Measurements from ENCODE around the gene NFAT5.
"Not testable (repeated sequence)": the region's sequence is repeated elsewhere in the genome, so short reads cannot be mapped to it uniquely, and the experiment has no call there.

NFAT5 gene

GRCh38 chr16:69553332-69553731, 12.4 kb upstream of the NFAT5 start:
- DNase-seq (ENCODE audit: low read depth in 2 of 2): no peak

- no peak for DNase-seq (ENCODE audit: low read depth in 2 of 2)
These were observed 11.3 kb upstream of the NFAT5 start for GRCh38 chr16:69554495-69554894.

- DNase-seq (ENCODE audit: low read depth in 2 of 2): no peak
These were observed 10.3 kb upstream of the NFAT5 start for GRCh38 chr16:69555437-69555836.

GRCh38 chr16:69555867-69556266, 9.9 kb upstream of the NFAT5 start:
- DNase-seq (ENCODE audit: low read depth in 2 of 2): no peak

- DNase-seq (ENCODE audit: low read depth in 2 of 2): no peak
These were observed 6.6 kb upstream of the NFAT5 start for GRCh38 chr16:69559164-69559563.

GRCh38 chr16:69561367-69561766, 4.4 kb upstream of the NFAT5 start:
- not testable (repeated sequence) for DNase-seq (ENCODE audit: low read depth in 2 of 2)

DNA sequence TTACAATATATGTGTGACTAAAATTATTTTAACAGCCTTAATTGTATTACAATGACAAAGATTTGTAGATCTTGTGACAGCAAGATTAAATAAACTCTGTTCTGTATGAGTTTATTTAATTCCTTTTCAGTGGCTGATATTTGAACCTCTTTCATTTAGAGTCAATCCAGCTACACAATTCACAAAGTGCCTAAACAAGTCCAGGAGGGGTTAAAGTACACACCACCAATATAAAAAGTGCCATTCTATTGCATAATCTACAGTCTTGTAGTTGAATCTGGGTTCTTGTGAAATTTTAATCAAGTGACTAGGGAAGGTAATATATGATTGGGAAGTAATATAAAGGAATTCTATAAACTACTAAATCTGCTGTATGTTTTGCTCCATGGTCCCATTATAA, 3.9 kb upstream of the NFAT5 start:
- DNase-seq (ENCODE audit: low read depth in 2 of 2): no peak

DNA sequence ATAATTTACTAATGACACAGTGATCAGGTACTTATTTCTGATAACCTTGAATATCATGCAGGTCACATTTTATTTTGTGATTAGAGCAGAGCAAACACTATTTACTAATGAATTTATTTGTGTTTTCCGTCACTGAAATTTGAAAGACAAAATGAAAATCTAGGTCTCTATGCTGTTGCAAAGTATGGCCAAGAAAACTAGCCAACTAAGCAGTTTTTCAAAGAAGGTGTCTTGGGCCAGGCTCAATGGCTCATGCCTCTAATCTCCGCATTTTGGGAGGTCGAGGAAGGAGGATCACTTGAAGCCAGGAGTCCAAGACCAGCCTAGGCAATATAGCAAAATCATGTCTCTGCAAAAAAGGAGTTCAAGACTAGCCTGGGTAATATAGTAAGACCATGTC, 3.0 kb upstream of the NFAT5 start:
- DNase-seq (ENCODE audit: low read depth in 2 of 2): no peak

DNA sequence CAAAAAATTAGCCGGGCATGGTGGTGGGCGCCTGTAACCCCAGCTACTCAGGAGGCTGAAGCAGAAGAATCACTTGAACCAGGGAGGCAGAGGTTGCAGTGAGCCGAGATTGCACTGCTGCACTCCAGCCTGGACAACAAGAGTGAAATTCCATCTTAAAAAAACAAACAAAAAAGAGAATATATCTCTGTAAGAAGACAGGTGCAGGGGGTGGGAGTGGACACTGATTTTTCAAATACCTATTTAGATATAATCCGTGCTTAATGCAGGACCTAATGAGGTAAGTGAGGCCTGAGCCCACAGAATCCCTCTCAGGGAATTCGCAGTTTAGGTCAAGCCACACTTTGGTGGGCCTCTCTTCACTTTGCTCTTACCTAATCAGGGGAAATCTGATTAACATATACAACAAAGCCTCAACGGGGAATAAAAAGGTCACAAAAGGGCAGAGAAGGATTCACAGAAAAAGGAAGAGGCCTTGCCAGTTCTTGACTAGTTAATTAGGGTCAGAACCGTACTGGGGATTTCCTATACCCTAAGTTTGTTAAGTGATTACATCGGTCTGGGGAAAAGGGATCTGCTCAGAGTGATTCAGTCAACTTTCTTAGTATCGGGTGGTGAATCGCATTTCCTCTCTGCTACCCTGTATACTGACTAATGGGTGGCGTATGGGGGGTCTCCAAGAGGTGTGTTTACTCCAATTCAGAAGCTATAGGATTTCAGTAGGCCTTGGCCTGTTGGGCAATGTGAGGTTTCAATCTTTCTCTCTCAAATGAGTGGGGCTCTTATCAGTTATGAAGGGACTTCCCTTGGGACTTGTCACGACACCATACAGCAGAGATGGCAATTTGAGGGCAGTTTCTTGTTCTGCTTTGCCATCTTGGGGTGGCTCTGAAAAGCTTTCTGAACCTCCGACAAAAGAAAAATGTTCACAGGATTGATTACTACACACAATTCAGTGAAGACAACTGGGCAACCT, 1.9 kb upstream of the NFAT5 start:
- DNase-seq (ENCODE audit: low read depth in 2 of 2): no peak

DNA sequence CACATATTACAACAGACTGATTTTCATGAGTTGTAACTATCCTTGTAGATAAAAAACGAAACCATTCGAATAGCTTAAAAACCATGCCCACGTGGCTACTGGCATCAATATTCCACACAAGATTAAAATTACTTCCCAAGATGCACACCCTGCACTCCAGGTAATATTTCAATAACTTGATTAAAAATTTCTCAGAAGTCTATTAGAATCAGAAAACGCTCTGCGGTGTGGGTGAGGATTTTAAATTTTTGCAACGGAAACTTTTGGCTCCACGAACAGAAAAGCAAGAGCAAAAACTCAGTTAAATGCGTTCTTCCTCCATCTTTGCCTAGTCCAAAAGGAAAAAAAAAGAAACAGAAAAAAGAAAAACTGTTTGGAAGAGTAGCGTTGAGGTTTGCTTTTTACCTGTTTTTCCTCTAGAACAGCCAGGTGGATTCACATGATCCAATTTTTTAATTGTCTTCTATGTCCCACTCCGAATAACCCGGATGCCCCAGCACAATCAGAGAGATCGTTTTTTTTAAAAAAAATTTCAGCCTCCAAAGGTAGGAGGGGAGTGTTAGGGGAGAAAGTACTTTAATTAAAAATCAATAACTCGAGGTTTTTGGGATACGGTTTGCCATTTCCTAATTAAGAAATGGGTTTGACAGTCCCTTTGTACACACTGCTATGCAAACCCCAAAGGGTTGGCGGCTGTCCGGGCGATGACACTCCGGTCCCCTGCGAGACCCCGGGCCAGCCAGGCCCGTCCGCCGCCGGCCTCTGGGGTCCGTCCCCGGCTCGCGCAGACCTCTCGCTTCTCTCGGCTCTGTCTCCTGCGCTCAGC, 708 bp upstream of the NFAT5 start:
- DNase-seq (ENCODE audit: low read depth in 2 of 2): no peak

DNA sequence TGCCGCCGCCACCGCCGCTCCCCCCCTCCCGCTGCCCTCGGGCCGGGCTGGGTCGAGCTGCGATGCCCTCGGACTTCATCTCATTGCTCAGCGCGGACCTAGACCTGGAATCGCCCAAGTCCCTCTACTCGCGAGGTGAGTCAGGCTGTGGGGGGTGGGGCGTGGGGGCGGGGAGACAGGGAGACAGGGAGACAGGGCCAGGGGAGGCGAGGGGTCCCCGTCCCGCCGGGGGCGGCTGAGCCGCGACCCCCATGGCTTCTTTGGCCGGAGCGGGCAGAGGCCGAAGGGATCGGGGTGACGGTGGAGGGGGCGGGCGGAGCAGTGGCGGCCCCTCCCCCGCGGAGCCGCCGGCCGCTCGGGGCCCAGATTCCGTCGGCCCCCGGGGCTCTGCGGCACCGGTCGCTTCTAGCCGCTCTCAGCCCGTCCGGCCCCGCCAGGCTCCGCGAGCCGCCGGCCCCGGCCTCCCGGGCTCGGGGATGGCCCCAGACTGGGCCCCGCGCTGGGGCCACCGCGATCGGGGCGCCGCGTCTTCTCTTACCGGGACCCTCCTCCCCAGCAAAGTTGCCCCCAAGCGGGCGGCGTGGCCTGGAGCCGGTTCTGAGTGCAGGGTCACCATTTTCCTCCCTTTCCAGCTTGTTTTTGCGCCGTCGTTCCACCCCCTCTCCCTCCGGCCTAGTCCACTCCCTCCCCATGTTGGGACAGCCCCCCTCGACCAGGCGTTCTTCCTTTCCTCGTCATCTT, 644 bp downstream of the NFAT5 start:
- DNase-seq (ENCODE audit: low read depth in 2 of 2): peak; percentile 34 to 41

GRCh38 chr16:69566981-69567680, 1.4 kb downstream of the NFAT5 start:
- DNase-seq (ENCODE audit: low read depth in 2 of 2): no peak

GRCh38 chr16:69568676-69569075, 2.9 kb downstream of the NFAT5 start:
- DNase-seq (ENCODE audit: low read depth in 2 of 2): no peak

GRCh38 chr16:69578771-69579170, 13.0 kb downstream of the NFAT5 start:
- not testable (repeated sequence) for DNase-seq (ENCODE audit: low read depth in 2 of 2)

- no peak for DNase-seq (ENCODE audit: low read depth in 2 of 2)
These were observed 14.2 kb downstream of the NFAT5 start for GRCh38 chr16:69579783-69580481.

DNA sequence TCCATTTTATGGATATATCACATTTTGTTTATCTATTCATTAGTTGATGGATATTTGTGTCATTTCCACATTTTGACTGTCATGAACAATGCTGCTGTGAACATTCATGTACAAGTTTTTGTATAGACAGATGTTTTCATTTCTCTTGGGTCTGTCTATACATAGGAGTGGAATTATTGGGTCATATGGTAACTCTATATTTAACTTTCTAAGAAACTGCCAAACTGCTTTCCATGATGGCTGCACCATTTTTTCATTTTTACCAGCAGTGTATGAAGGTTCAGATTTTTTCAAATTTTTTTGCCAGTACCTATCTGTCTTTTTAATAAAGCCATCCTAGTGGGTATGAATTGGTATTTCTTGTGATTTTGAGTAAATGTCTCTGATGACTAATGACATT, 15.5 kb downstream of the NFAT5 start:
- no peak for DNase-seq (ENCODE audit: low read depth in 2 of 2)

DNA sequence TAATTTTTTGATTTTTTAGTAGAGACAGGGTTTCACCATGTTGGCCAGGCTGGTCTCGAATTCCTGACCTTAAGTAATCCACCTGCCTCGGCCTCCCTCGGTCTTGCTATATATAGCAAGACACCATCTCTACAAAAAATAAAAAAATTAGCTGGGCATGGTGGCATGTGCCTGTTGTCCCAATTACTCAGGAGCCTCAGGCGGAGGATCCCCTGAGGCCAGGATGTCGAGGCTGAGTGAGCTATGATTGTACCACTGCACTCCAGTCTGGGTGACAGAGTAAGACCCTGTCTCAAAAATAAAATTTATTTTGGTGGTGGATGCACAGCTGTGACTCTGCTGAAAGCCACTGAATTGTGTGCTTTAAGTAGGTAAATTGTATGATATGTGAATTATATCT, 18.7 kb downstream of the NFAT5 start:
- DNase-seq (ENCODE audit: low read depth in 2 of 2): not testable (repeated sequence)

GRCh38 chr16:69589434-69590269, 23.9 kb downstream of the NFAT5 start:
- DNase-seq (ENCODE audit: low read depth in 2 of 2): no peak

DNA sequence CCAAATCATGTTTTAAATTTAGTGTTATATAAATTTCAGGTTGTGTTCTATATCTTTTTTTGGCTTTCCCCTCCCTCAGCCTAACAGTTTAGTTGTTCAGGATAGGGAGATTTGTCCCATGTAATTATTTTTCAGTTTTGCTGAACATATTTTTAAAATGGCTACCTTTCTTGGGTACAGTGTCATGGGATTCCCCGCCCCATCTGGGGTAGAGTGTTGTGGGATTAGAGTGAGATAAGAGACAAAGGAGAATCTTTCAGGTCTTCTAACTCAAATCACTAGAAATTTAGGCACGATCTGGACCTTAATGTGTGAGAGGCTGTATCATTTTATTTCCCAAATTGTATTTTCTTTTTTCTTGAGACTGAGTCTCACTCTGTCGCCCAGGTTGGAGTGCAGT, 24.8 kb downstream of the NFAT5 start:
- no peak for DNase-seq (ENCODE audit: low read depth in 2 of 2)

DNA sequence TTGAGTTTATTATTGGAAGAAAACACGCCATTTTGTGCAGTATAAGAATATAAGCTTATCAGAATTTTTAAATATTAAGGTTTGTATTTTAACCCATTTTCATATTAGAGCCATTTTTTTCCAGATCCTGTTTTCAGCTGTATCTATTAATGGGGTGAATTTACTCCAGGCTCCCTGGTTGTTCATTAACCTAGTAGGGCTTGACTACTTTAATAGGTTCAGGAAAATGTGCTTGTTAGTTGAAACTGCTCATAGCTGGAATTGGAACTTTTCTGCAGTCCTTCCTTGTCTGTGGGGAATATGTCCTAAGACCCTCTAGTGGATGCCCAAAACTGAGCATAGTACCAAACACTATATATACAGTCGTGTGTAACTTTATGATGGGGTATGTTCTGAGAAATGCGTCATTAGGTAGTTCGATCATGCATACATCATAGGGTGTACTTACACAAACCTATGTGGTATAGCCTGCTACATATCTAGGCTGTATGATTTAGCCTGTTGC, 28.0 kb downstream of the NFAT5 start:
- no peak for DNase-seq (ENCODE audit: low read depth in 2 of 2)

Measured in fibroblast of skin of left quadriceps (primary cell).